Activated CD4-positive, alpha-beta T cell treated with anti-CD3 and anti-CD28 coated beads for 1 hour (primary cell): ENCODE measurements around the gene PRRT3.
"Not testable (repeated sequence)": the region's sequence is repeated elsewhere in the genome, so short reads cannot be mapped to it uniquely, and the experiment has no call there.

Source experiments
- DNase-seq: peaks from one replicate; pipeline ENCODE4 v3.0.0-alpha.2; 2020

Gene PRRT3

GRCh38 chr3:9917820-9918219 lies 34.4 kb downstream of the PRRT3 start:
- no peak for DNase-seq

- DNase-seq: no peak
These were observed 35.2 kb downstream of the PRRT3 start, which contains the start of gene IL17RC for GRCh38 chr3:9916734-9917680. Gene IL17RC (plus strand): TSS chr3:9917098. CDS start chr3:9917316, 218 bp downstream.

GRCh38 chr3:9916346-9916733 lies 35.9 kb downstream of the PRRT3 start:
- DNase-seq: no peak

GRCh38 chr3:9915254-9916141 lies 36.7 kb downstream of the PRRT3 start:
- no peak for DNase-seq

- DNase-seq: no peak
These were observed 37.5 kb downstream of the PRRT3 start for GRCh38 chr3:9914559-9915253.

- no peak for DNase-seq
These were observed 38.2 kb downstream of the PRRT3 start for GRCh38 chr3:9914011-9914410.

- no peak for DNase-seq
These were observed 38.6 kb downstream of the PRRT3 start for GRCh38 chr3:9913601-9914000.

- DNase-seq: no peak
These were observed 39.8 kb downstream of the PRRT3 start for GRCh38 chr3:9912294-9912935.

- DNase-seq: no peak
These were observed 40.3 kb downstream of the PRRT3 start for GRCh38 chr3:9911863-9912262.

GRCh38 chr3:9909221-9910013 lies 42.8 kb downstream of the PRRT3 start:
- no peak for DNase-seq

- DNase-seq: no peak
These were observed 43.9 kb downstream of the PRRT3 start for GRCh38 chr3:9908286-9908685.

GRCh38 chr3:9906480-9906879 lies 45.7 kb downstream of the PRRT3 start:
- no peak for DNase-seq

- no peak for DNase-seq
These were observed 48.3 kb downstream of the PRRT3 start for GRCh38 chr3:9903904-9904303.

- no peak for DNase-seq
These were observed 49.0 kb downstream of the PRRT3 start for GRCh38 chr3:9903238-9903624.

GRCh38 chr3:9902372-9903237 lies 49.6 kb downstream of the PRRT3 start, which contains the start of gene IL17RE:
Gene IL17RE (plus strand): TSS chr3:9902848. CDS start chr3:9902933, 85 bp downstream.
- no peak for DNase-seq

GRCh38 chr3:9901967-9902366 lies 50.2 kb downstream of the PRRT3 start:
- no peak for DNase-seq

- DNase-seq: not testable (repeated sequence)
These were observed 51.2 kb downstream of the PRRT3 start for GRCh38 chr3:9900965-9901415.

GRCh38 chr3:9899289-9899791 lies 52.9 kb downstream of the PRRT3 start:
- no peak for DNase-seq

- no peak for DNase-seq
These were observed 53.6 kb downstream of the PRRT3 start for GRCh38 chr3:9898467-9899241.
